H9 (cell line): Measurements from ENCODE around the gene NDUFB11. TPM values are rescaled to one million over a fixed set of nuclear protein-coding genes. Genes with fewer than 3 reads are reported as not detected.

Source experiments
- DNase-seq: peaks from one replicate; pipeline ENCODE4 v3.0.0-alpha.2; 2017
- H2AFZ ChIP-seq: one replicate; pipeline ENCODE4 v1.6.1; 2013; ENCODE audit warnings: mild to moderate bottlenecking, low read length, control low read depth, moderate library complexity
- H2AK5ac ChIP-seq: 2 replicates; pipeline ENCODE4 v1.6.1; 2013; ENCODE audit warnings: low read length, control low read depth, mixed read lengths; ENCODE audit not compliant: insufficient read length
- H2BK120ac ChIP-seq: one replicate; pipeline ENCODE4 v1.6.1; 2013; ENCODE audit warnings: low read depth, mild to moderate bottlenecking, low read length, control low read depth, inconsistent platforms; ENCODE audit not compliant: poor library complexity, severe bottlenecking
- H2BK12ac ChIP-seq: 2 replicates; pipeline ENCODE4 v1.6.1; 2013; ENCODE audit warnings: low read length, control low read depth, mixed read lengths, low read depth; ENCODE audit not compliant: insufficient read length
- H2BK15ac ChIP-seq: 2 replicates; pipeline ENCODE4 v1.6.1; 2013; ENCODE audit warnings: low read depth, low read length, control low read depth
- H2BK20ac ChIP-seq: one replicate; pipeline ENCODE4 v1.6.1; 2013; ENCODE audit warnings: low read depth, mild to moderate bottlenecking, low read length, control low read depth, inconsistent platforms; ENCODE audit not compliant: poor library complexity, severe bottlenecking
- H2BK5ac ChIP-seq: 2 replicates; pipeline ENCODE4 v1.6.1; 2013; ENCODE audit warnings: low read length, control low read depth, mixed read lengths; ENCODE audit not compliant: insufficient read length
- H3K14ac ChIP-seq: 2 replicates; pipeline ENCODE4 v1.6.1; 2013; ENCODE audit warnings: low read length, control low read depth; ENCODE audit not compliant: insufficient read depth
- H3K18ac ChIP-seq: 2 replicates; pipeline ENCODE4 v1.6.1; 2013; ENCODE audit warnings: low read depth, mild to moderate bottlenecking, mixed read lengths, low read length, control low read depth; ENCODE audit not compliant: insufficient read length
- H3K23ac ChIP-seq: 2 replicates; pipeline ENCODE4 v1.6.1; 2013; ENCODE audit warnings: low read length, control low read depth, mixed read lengths, low read depth; ENCODE audit not compliant: insufficient read length
- H3K23me2 ChIP-seq: 2 replicates; pipeline ENCODE4 v1.6.1; 2013; ENCODE audit warnings: low read depth, mild to moderate bottlenecking, mixed read lengths, low read length, control low read depth; ENCODE audit not compliant: insufficient read length, poor library complexity, severe bottlenecking
- H3K27ac ChIP-seq: 2 replicates; pipeline ENCODE4 v1.5.1; 2013; ENCODE audit warnings: low read length, control low read depth, mixed read lengths, low read depth; ENCODE audit not compliant: insufficient read length
- H3K27me3 ChIP-seq: 2 replicates; pipeline ENCODE4 v1.6.1; 2013; ENCODE audit warnings: low read length, control low read depth, inconsistent platforms; ENCODE audit not compliant: insufficient read depth
- H3K4ac ChIP-seq: 2 replicates; pipeline ENCODE4 v1.6.1; 2013; ENCODE audit warnings: low read depth, mild to moderate bottlenecking, control low read depth, inconsistent platforms, low read length, moderate library complexity
- H3K4me1 ChIP-seq: 2 replicates; pipeline ENCODE4 v1.6.1; 2013; ENCODE audit warnings: low read length, control low read depth, inconsistent platforms; ENCODE audit not compliant: insufficient read depth
- H3K4me2 ChIP-seq: 2 replicates; pipeline ENCODE4 v1.6.1; 2013; ENCODE audit warnings: low read length, control low read depth, mixed read lengths; ENCODE audit not compliant: insufficient read length, insufficient read depth
- H3K56ac ChIP-seq: 2 replicates; pipeline ENCODE4 v1.6.1; 2013; ENCODE audit warnings: low read depth, mild to moderate bottlenecking, mixed read lengths, low read length, control low read depth; ENCODE audit not compliant: insufficient read length
- H3K79me1 ChIP-seq: 2 replicates; pipeline ENCODE4 v1.6.1; 2013; ENCODE audit warnings: low read depth, mild to moderate bottlenecking, moderate library complexity, low read length, control low read depth, inconsistent platforms; ENCODE audit not compliant: insufficient read depth, poor library complexity, severe bottlenecking
- H3K79me2 ChIP-seq: 2 replicates; pipeline ENCODE4 v1.6.1; 2013; ENCODE audit warnings: low read length, control low read depth, inconsistent platforms; ENCODE audit not compliant: insufficient read depth
- H3K9ac ChIP-seq: 2 replicates; pipeline ENCODE4 v1.6.1; 2013; ENCODE audit warnings: low read length, control low read depth, mixed read lengths; ENCODE audit not compliant: insufficient read length; ENCODE audit errors: extremely low read depth
- H3K9me3 ChIP-seq: one replicate; pipeline ENCODE4 v1.6.1; 2013; ENCODE audit warnings: low read depth, low read length, inconsistent platforms; ENCODE audit not compliant: control insufficient read depth
- H3T11ph ChIP-seq: one replicate; pipeline ENCODE4 v1.6.1; 2013; ENCODE audit warnings: mild to moderate bottlenecking, low read length, control low read depth, inconsistent platforms
- H4K20me1 ChIP-seq: one replicate; pipeline ENCODE4 v1.6.1; 2013; ENCODE audit not compliant: control insufficient read depth, insufficient read length, insufficient read depth
- H4K5ac ChIP-seq: 2 replicates; pipeline ENCODE4 v1.6.1; 2013; ENCODE audit warnings: low read depth, mild to moderate bottlenecking, mixed read lengths, low read length, control low read depth; ENCODE audit not compliant: insufficient read length
- H4K8ac ChIP-seq: replicated peaks from 2 replicates; pipeline ENCODE4 v1.6.1; 2013; ENCODE audit warnings: low read length, control low read depth, mixed read lengths, low read depth; ENCODE audit not compliant: insufficient read length
- H4K91ac ChIP-seq: 2 replicates; pipeline ENCODE4 v1.6.1; 2013; ENCODE audit warnings: low read depth, mild to moderate bottlenecking, moderate library complexity, mixed read lengths, low read length, control low read depth; ENCODE audit not compliant: insufficient read length
- H3K27ac Mint-ChIP-seq, 3 experiments: 2 replicates in 2 of 3; 3 replicates in 1 of 3; pipeline ENCODE4 v1.8.0; 2020 to 2021; ENCODE audit warnings: mixed read lengths in 3 of 3, mild to moderate bottlenecking in 1 of 3, moderate library complexity in 1 of 3
- H3K27me3 Mint-ChIP-seq: 2 replicates; pipeline ENCODE4 v1.8.0; 2021; ENCODE audit warnings: low read depth, mild to moderate bottlenecking, moderate library complexity, mixed read lengths
- H3K36me3 Mint-ChIP-seq, 3 experiments: 2 replicates in 2 of 3; 3 replicates in 1 of 3; pipeline ENCODE4 v1.8.0; 2020 to 2021; ENCODE audit warnings: low read depth in 3 of 3, mixed read lengths in 3 of 3; ENCODE audit not compliant: insufficient read depth in 1 of 3
- H3K4me1 Mint-ChIP-seq, 2 experiments: 2 replicates each; pipeline ENCODE4 v1.8.0; 2020; ENCODE audit warnings: mixed read lengths in 2 of 2
- H3K4me3 Mint-ChIP-seq, 2 experiments: 2 replicates in 1 of 2; 3 replicates in 1 of 2; pipeline ENCODE4 v1.8.0; 2020 to 2021; ENCODE audit warnings: mild to moderate bottlenecking in 2 of 2, mixed read lengths in 2 of 2, moderate library complexity in 1 of 2
- H3K9me3 Mint-ChIP-seq, 2 experiments: 2 replicates in 1 of 2; 3 replicates in 1 of 2; pipeline ENCODE4 v1.8.0; 2020; ENCODE audit warnings: mild to moderate bottlenecking in 2 of 2, mixed read lengths in 2 of 2, moderate library complexity in 1 of 2
- CTCF ChIP-seq: fragments of 200-600 bp; sonication (generic); conservative IDR thresholded peaks from 3 replicates; pipeline ENCODE4 v1.8.0; 2021; ENCODE audit warnings: antibody characterized with exemption, mild to moderate bottlenecking
- WGBS: extraction: QIAGEN DNeasy Blood & Tissue Kit; methylation state at CpG from one replicate; pipeline ENCODE4 v1.1.7; 2013; ENCODE audit warnings: missing lambda C conversion rate, low lambda C conversion rate, mixed read lengths; ENCODE audit not compliant: insufficient read length; ENCODE audit errors: extremely low coverage; 5-methylcytosine and 5-hydroxymethylcytosine counted together
- total RNA-seq: library from RNA; stranded (reverse); gene quantifications from 2 replicates; pipeline ENCODE4 v1.2.1, GENCODE V29; 2021

The NDUFB11 gene
- total RNA-seq, 1 experiment from 2014 or later, result 100 TPM

GRCh38 chrX:47191806-47192401 is 47.4 kb upstream of the NDUFB11 start:
- peak overlapping the region; percentile 71 for H3K9ac ChIP-seq
- peaks cover 28 to 38% of the 10 kb centered on the region in 2 experiments for H3K4me1 Mint-ChIP-seq

More at GRCh38 chrX:47191806-47192401, 47.4 kb upstream of the NDUFB11 start:
- TF ChIP-seq CTCF, result no peak
- Histone ChIP-seq H3K56ac (no peak overlapping the region), H3K4ac (no peak overlapping the region), H4K8ac (no peak overlapping the region), H3T11ph (no peak overlapping the region), H3K27me3 (no peaks in the 10 kb centered on the region), H3K23ac (no peak overlapping the region), H3K18ac (no peak overlapping the region), H4K91ac (no peak overlapping the region), H3K79me1 (peaks cover 12% of the 10 kb centered on the region), H2AK5ac (no peak overlapping the region), H2BK5ac (no peak overlapping the region), H2BK12ac (no peak overlapping the region), H2AFZ (no peak overlapping the region), H3K9me3 (no peaks in the 10 kb centered on the region), H3K14ac (no peak overlapping the region), H4K5ac (no peak overlapping the region), H4K20me1 (no peaks in the 10 kb centered on the region), H2BK120ac (no peak overlapping the region), H3K4me2 (peak overlapping the region; percentile 75), H2BK20ac (no peak overlapping the region), H3K4me1 (peaks cover 8% of the 10 kb centered on the region; the same call in 1 of the 2 replicates), H3K27ac (no peak overlapping the region), H2BK15ac (no peak overlapping the region), H3K79me2 (peaks cover 27% of the 10 kb centered on the region; the same call in 1 of the 2 replicates), H3K23me2 (peaks cover 15% of the 10 kb centered on the region)
- Mint-ChIP-seq H3K4me3 (peak overlapping the region; percentile 82 to 95), H3K9me3 (peaks cover 11 to 31% of the 10 kb centered on the region in 2 experiments), H3K36me3 (peaks cover 25 to 30% (median 26%) of the 10 kb centered on the region in 3 experiments), H3K27ac (peak overlapping the region in 1 of 3 experiments; percentile 22; a peak in 1 of 7 replicates), H3K27me3 (peaks cover 1% of the 10 kb centered on the region)
- DNase-seq, result no peak
- WGBS, result no CpG with 5 or more reads among the region's 16 CpGs
